ENCODE data around the gene ASS1. TPM values are rescaled to one million over a fixed set of nuclear protein-coding genes. Genes with fewer than 3 reads are reported as not detected.

Gene ASS1
- total RNA-seq, 1 experiment from 2014 or later, result 299 TPM

DNA sequence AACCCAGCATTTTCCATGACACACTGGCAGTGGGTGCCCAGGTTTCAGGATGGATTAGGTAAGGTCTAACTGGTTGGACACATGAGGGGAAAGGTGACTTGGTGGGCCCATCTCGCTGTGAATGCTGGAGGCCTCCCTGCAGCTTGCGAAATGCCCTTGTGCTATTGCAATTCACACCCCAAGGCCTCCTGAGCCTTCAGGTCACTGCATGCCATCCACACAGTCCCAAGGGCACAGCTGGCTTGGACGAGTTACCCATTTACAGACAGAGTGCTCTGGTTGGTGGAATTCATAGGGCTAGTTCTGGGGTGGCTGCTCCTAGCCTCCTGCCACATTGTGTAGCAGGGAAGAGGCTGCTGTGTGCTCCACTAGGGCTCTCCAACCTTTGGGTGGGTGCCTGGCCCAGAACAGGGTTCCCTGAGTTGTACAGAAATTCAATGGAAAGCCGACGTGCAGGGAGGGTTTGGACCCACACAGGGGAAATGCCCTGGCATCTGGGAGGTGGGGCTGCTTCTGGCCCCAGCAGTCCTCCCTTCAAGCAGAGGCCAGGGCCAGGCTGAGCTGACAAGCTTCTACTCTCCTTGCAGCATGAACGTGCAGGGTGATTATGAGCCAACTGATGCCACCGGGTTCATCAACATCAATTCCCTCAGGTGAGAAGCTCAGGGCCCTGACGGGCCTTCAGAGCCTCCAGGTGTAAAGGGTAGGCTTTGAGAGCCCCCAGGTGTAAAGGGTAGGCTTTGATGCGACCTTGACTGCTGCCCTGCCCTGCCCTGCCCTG is 54.3 kb downstream of the ASS1 start:
- no peak overlapping the region for H3K4me3 Mint-ChIP-seq (ENCODE audit: unreplicated experiment)
- no TSS peak for BruUV-seq (replicated peaks)
- no peaks in the 10 kb centered on the region for H3K4me1 Mint-ChIP-seq (ENCODE audit: insufficient read depth, unreplicated experiment)
- H3K36me3 Mint-ChIP-seq (ENCODE audit: insufficient read depth, unreplicated experiment), result peaks cover 57% of the 10 kb centered on the region
- H3K27me3 Mint-ChIP-seq (ENCODE audit: insufficient read depth, unreplicated experiment), result no peaks in the 10 kb centered on the region
- DNase-seq (ENCODE audit: unreplicated experiment), result no peak
- ChIA-PET CTCF (interaction anchor here (0.6 to 0.9 kb wide), 4 partner anchors 70 to 547 kb away, joined by 3 to 4 read pairs (median 3); no protein-coding TSS in a partner anchor), POLR2A (no interaction called here)
- intact Hi-C loops (cut with micrococcal nuclease), result no loop called here
- TF ChIP-seq, protein P1, sequence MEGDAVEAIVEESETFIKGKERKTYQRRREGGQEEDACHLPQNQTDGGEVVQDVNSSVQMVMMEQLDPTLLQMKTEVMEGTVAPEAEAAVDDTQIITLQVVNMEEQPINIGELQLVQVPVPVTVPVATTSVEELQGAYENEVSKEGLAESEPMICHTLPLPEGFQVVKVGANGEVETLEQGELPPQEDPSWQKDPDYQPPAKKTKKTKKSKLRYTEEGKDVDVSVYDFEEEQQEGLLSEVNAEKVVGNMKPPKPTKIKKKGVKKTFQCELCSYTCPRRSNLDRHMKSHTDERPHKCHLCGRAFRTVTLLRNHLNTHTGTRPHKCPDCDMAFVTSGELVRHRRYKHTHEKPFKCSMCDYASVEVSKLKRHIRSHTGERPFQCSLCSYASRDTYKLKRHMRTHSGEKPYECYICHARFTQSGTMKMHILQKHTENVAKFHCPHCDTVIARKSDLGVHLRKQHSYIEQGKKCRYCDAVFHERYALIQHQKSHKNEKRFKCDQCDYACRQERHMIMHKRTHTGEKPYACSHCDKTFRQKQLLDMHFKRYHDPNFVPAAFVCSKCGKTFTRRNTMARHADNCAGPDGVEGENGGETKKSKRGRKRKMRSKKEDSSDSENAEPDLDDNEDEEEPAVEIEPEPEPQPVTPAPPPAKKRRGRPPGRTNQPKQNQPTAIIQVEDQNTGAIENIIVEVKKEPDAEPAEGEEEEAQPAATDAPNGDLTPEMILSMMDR (IDR thresholded peaks at IDR 0.05; ENCODE audit: unreplicated experiment), result no peak
- no peaks in the 10 kb centered on the region for H3K9me3 Mint-ChIP-seq (ENCODE audit: unreplicated experiment)
- H3K27ac Mint-ChIP-seq (ENCODE audit: low read depth, unreplicated experiment), result no peak overlapping the region

DNA sequence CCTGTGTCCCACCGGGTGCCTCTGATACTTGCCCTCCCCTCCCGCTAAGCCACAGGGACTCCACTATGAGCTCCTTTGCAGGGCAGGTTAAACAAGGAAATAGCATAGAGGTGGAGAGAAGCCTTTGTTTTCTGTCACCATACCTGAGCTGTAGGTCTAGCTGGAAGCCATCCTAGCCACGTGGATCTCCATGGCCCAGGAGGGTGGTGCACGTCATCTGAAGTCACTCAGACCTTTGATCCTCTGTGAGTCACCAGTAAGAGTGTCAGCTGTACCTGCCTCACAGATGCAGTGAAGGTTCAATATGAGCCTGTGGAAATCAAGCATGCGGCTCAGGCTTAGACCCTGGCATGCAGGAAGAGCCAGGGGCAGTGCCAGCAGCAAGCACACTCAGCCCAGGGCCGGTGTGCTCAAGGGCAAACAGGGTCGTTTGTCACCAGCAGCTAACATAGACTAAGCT is 55.1 kb downstream of the ASS1 start:
- intact Hi-C loops (cut with micrococcal nuclease), result no loop called here
- Mint-ChIP-seq H3K9me3 (ENCODE audit: unreplicated experiment) (no peaks in the 10 kb centered on the region), H3K27ac (ENCODE audit: low read depth, unreplicated experiment) (no peak overlapping the region)

DNA sequence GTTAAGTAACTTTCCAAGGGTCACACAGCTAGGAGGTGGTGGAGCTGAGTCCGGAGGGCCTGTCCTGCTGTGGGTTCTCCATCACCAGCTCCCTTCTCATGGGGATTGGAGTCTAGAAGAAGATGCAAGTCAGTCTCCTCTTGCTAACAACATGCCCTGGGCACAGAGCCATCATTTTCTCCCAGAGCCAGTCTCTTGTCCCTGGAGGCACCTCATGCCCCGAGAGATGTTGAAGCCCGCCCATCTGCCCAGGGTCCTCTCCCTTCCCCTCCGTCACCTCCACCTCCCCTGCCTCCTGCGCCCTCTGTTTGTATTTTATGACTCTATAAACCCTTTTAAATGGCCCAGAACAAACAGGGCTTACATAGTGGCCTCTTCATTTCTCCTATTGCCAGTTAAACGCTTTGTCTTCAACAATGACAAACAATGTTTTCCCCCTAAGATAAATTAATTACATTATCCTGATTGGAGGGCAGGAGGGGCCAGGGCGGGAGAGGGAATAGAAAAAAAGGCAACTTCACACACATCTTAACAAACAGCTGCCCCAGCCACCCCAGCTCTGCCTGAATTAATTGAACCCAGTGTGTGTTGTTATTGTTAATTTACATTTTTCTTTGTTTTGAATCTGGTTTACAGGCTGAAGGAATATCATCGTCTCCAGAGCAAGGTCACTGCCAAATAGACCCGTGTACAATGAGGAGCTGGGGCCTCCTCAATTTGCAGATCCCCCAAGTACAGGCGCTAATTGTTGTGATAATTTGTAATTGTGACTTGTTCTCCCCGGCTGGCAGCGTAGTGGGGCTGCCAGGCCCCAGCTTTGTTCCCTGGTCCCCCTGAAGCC is 55.8 kb downstream of the ASS1 start:
- intact Hi-C loops (cut with micrococcal nuclease), result no loop called here
- peaks cover 44% of the 10 kb centered on the region for H3K36me3 Mint-ChIP-seq (ENCODE audit: insufficient read depth, unreplicated experiment)
- no peaks in the 10 kb centered on the region for H3K27me3 Mint-ChIP-seq (ENCODE audit: insufficient read depth, unreplicated experiment)
- H3K27ac Mint-ChIP-seq (ENCODE audit: low read depth, unreplicated experiment), result no peak overlapping the region
- no peaks in the 10 kb centered on the region for H3K4me1 Mint-ChIP-seq (ENCODE audit: insufficient read depth, unreplicated experiment)
- no peak for DNase-seq (ENCODE audit: unreplicated experiment)
- H3K4me3 Mint-ChIP-seq (ENCODE audit: unreplicated experiment), result no peak overlapping the region
- no peaks in the 10 kb centered on the region for H3K9me3 Mint-ChIP-seq (ENCODE audit: unreplicated experiment)
- TF ChIP-seq, protein P1 (IDR thresholded peaks at IDR 0.05; ENCODE audit: unreplicated experiment), result no peak
- no TSS peak for BruUV-seq (replicated peaks)
- CTCF ChIA-PET, result interaction anchor here (0.7 kb wide), 1 partner anchor 245 kb away, joined by 3 read pairs; no protein-coding TSS in a partner anchor
- POLR2A ChIA-PET, result interaction anchor here (0.8 to 1.1 kb wide), 2 partner anchors 15 to 79 kb away, joined by 3 to 4 read pairs; partner anchors contain the start of gene FUBP3

More for the DNA sequence above, 55.1 kb downstream of the ASS1 start:
- Mint-ChIP-seq H3K4me3 (ENCODE audit: unreplicated experiment) (no peak overlapping the region), H3K4me1 (ENCODE audit: insufficient read depth, unreplicated experiment) (no peaks in the 10 kb centered on the region), H3K36me3 (ENCODE audit: insufficient read depth, unreplicated experiment) (peaks cover 50% of the 10 kb centered on the region), H3K27me3 (ENCODE audit: insufficient read depth, unreplicated experiment) (no peaks in the 10 kb centered on the region)
- TF ChIP-seq, protein P1 (IDR thresholded peaks at IDR 0.05; ENCODE audit: unreplicated experiment), result no peak
- CTCF ChIA-PET, result interaction anchor here (0.6 to 0.9 kb wide), 3 partner anchors 113 to 245 kb away, joined by 3 read pairs; no protein-coding TSS in a partner anchor
- POLR2A ChIA-PET, result interaction anchor here (0.8 kb wide), 1 partner anchor 80 kb away, joined by 3 read pairs; the partner anchor contains the start of gene FUBP3
- no TSS peak for BruUV-seq (replicated peaks)
- peak; percentile 16 for DNase-seq (ENCODE audit: unreplicated experiment)

DNA sequence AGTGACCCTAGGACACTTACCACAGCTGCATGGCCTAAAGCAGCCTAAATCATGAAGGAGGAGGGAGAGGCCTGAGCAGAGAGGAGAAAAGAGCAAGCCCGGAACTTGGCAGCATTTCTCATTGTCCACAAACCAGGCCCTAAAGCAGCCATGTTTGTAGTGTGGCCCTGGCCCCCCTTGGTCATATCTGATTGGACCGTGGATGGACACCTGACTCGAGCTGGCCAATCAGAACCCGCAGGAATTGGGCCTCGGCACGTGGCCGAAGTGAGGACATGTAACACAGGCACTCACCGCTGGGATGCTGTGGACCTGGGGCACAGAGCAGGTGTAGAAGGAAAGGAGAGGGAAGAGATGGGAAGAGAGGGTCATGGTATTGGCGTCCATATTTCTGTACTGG is 56.9 kb downstream of the ASS1 start:
- POLR2A ChIA-PET, result interaction anchor here (0.6 to 1.1 kb wide), 2 partner anchors 16 to 107 kb away, joined by 3 to 4 read pairs; no protein-coding TSS in a partner anchor
- Mint-ChIP-seq H3K27ac (ENCODE audit: low read depth, unreplicated experiment) (no peak overlapping the region), H3K36me3 (ENCODE audit: insufficient read depth, unreplicated experiment) (peaks cover 33% of the 10 kb centered on the region), H3K9me3 (ENCODE audit: unreplicated experiment) (no peaks in the 10 kb centered on the region), H3K4me1 (ENCODE audit: insufficient read depth, unreplicated experiment) (no peaks in the 10 kb centered on the region), H3K27me3 (ENCODE audit: insufficient read depth, unreplicated experiment) (no peaks in the 10 kb centered on the region), H3K4me3 (ENCODE audit: unreplicated experiment) (no peak overlapping the region)
- no peak for DNase-seq (ENCODE audit: unreplicated experiment)
- CTCF ChIA-PET, result interaction anchor here (1.4 kb wide), 1 partner anchor 181 kb away, joined by 4 read pairs; no protein-coding TSS in a partner anchor
- TF ChIP-seq, protein P1 (IDR thresholded peaks at IDR 0.05; ENCODE audit: unreplicated experiment), result no peak
- intact Hi-C loops (cut with micrococcal nuclease), result no loop called here
- no TSS peak for BruUV-seq (replicated peaks)

All from MCF 10A (cell line).